LNCAP (cell line): Measurements from ENCODE around the gene ASIC3.

Source experiments
- CTCF ChIP-seq: fragments of 450-650 bp; IDR thresholded peaks from 2 replicates; pipeline ENCODE4 v1.5.1; 2017; ENCODE audit warnings: mild to moderate bottlenecking

The ASIC3 gene

GRCh38 chr7:151047976-151048815 is at the start of gene ASIC3:
Gene ASIC3, plus strand, starts transcription at chr7:151048531. Its CDS starts 355 bp downstream, at chr7:151048886.
- TF ChIP-seq CTCF: no peak

DNA sequence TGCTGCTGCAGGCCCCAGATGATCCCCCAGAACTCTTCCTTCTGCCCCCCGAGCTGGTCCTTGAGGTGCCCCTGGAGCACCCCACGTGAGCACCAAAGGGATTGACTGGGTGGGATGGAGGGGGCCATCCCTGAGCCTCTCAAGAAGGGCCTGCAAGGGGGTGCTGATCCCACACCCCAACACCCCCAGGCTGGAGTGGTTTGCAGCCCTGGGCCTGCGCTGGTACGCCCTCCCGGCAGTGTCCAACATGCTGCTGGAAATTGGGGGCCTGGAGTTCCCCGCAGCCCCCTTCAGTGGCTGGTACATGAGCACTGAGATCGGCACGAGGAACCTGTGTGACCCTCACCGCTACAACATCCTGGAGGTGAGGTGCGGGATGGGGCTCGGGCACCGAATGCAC is 49.3 kb upstream of the ASIC3 start:
- TF ChIP-seq CTCF: no peak

DNA sequence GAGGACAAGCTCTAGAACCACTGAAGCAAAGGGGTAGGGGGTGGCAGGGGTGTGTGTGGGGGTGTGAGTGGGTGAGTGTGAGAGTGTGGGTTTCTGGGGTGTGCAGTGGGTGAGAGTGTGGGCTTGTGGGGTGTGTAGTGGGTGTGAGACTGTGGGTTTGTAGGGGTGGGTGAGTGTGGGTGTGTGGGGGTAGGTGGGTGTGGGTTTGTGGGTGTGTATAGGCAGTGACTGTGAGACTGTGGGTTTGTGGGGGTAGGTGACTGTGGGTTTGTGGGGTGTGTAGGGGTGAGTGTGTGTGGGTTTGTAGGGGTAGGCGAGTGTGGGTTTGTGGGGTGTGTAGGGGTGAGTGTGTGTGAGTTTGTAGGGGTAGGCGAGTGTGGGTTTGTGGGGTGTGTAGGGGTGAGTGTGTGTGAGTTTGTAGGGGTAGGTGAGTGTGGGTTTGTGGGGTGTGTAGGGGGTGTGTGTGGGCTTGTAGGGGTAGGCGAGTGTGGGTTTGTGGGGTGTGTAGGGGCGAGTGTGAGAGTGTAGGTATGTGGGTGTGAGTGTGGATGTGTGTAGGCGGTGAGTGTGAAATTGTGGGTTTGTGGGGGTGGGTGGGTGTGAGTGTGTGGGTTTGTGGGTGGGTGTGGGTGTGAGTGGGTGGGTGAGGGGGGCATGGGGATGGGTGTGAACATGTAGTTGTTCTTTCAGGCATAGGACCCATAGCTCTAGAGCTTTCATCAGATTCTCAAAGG is 48.7 kb upstream of the ASIC3 start:
- TF ChIP-seq CTCF: no peak

- TF ChIP-seq CTCF: no peak
These were observed 47.3 kb upstream of the ASIC3 start for GRCh38 chr7:151000897-151001495.

DNA sequence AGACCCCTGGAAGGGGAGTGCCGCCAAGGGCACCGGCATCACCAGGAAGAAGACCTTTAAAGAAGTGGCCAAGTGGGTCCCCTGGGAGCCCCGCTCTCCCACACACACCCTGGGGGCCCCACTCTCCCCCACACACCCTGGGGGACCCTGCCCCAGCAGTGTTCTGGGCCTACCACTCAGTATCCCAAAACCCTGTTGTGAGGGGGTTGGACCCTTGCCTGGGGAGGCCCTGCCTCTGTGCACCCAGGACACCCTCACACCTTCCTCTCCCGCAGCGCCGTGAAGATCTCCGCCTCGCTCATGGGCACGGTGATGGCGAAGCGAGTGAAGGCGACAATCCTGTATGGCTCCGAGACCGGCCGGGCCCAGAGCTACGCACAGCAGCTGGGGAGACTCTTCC is 46.8 kb upstream of the ASIC3 start:
- TF ChIP-seq CTCF: no peak

DNA sequence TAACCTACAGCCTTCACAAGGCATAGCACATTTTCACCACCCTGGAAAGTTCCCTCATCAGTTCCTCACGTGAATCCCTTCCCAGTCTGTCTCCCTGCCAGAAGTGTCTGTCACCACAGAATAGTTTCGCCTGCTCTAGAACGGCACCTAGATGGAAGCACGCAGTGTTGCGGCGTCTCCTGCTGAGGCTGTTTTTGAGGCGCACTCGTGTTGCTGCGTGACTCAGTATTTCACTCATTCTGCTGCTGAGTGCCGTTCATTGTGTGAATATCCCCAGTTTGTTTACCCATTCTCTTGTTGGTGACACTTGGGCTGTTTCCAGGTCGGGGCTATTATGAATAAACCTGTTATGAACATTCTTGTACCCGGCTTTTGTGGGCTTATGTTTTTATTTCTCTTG is 44.8 kb upstream of the ASIC3 start:
- TF ChIP-seq CTCF: no peak

GRCh38 chr7:151005566-151005965 is 42.8 kb upstream of the ASIC3 start:
- TF ChIP-seq CTCF: no peak
